PC-3 (cell line): ENCODE results near the gene DIS3L2. TPM values are rescaled to one million over a fixed set of nuclear protein-coding genes. Genes with fewer than 3 reads are reported as not detected.

ENCODE experiments used
- ATAC-seq: fragments of 200-7000 bp; cut with Tn5 transposase; 2 replicates; pipeline ENCODE4 v1.9.1; 2020; ENCODE audit warnings: mild to moderate bottlenecking, moderate library complexity
- BruUV-seq: library from RNA; stranded (reverse); fragments of 400-500 nt; replicated peaks from 2 replicates; lab custom pipeline; 2021; lab: Mats Ljungman, UMichigan
- CTCF ChIA-PET: fragments of 300-600 bp; sonication (Branson Sonifier 250); formaldehyde crosslinking; loops from one replicate; lab custom pipeline; 2022; ENCODE audit warnings: antibody characterized with exemption; lab: Charles Lee
- POLR2A ChIA-PET: fragments of 300-600 bp; sonication (Branson Sonifier 250); formaldehyde crosslinking; loops from one replicate; lab custom pipeline; 2022; ENCODE audit warnings: antibody characterized with exemption; ENCODE audit not compliant: unreplicated experiment; lab: Charles Lee
- DNase-seq: peaks from one replicate; pipeline ENCODE4 v3.0.0-alpha.2; 2015
- H2AFZ ChIP-seq: fragments of 300-600 bp; sonication (generic); 2 replicates; pipeline ENCODE4 v1.6.0; 2016; ENCODE audit warnings: antibody characterized with exemption, low read length
- H3F3A ChIP-seq: fragments of 300-600 bp; sonication (generic); one replicate; pipeline ENCODE4 v1.6.0; 2017; ENCODE audit warnings: antibody characterized with exemption, low read length, control low read depth, mild to moderate bottlenecking; ENCODE audit not compliant: unreplicated experiment
- H3K27ac ChIP-seq: fragments of 300-600 bp; sonication (generic); 2 replicates; pipeline ENCODE4 v1.5.1; 2016; ENCODE audit warnings: mild to moderate bottlenecking, low read length
- H3K27me3 ChIP-seq: fragments of 300-600 bp; sonication (generic); 2 replicates; pipeline ENCODE4 v1.6.1; 2016; ENCODE audit warnings: low read length, mixed read lengths
- H3K36me3 ChIP-seq: fragments of 300-600 bp; sonication (generic); 2 replicates; pipeline ENCODE4 v1.6.1; 2016; ENCODE audit warnings: low read depth, mixed run types, low read length, mixed read lengths
- H3K4me1 ChIP-seq: fragments of 300-600 bp; sonication (generic); 2 replicates; pipeline ENCODE4 v1.5.1; 2016; ENCODE audit warnings: low read length; ENCODE audit not compliant: insufficient read depth
- H3K4me2 ChIP-seq: fragments of 300-600 bp; sonication (generic); 2 replicates; pipeline ENCODE4 v1.6.0; 2016; ENCODE audit warnings: low read length
- H3K4me3 ChIP-seq: fragments of 300-600 bp; sonication (generic); 2 replicates; pipeline ENCODE4 v1.5.1; 2016; ENCODE audit warnings: mild to moderate bottlenecking, low read length, mixed read lengths
- H3K79me2 ChIP-seq: fragments of 300-600 bp; sonication (generic); 2 replicates; pipeline ENCODE4 v1.6.1; 2017; ENCODE audit warnings: low read length, mixed read lengths
- H3K9ac ChIP-seq: fragments of 300-600 bp; sonication (generic); 2 replicates; pipeline ENCODE4 v1.6.0; 2016; ENCODE audit warnings: mild to moderate bottlenecking, low read length
- H3K9me2 ChIP-seq: fragments of 300-600 bp; sonication (generic); replicated peaks from 2 replicates; pipeline ENCODE4 v1.6.1; 2016; ENCODE audit warnings: mixed run types, low read length, mixed read lengths
- H3K9me3 ChIP-seq: fragments of 300-600 bp; sonication (generic); 2 replicates; pipeline ENCODE4 v1.6.1; 2016; ENCODE audit warnings: low read length, mixed read lengths
- H4K20me1 ChIP-seq: fragments of 300-600 bp; sonication (generic); 2 replicates; pipeline ENCODE4 v1.6.1; 2016; ENCODE audit warnings: low read length, mixed read lengths
- CTCF ChIP-seq: fragments of 300-600 bp; sonication (generic); conservative IDR thresholded peaks from 2 replicates; pipeline ENCODE4 v1.5.1; 2017; ENCODE audit warnings: antibody characterized with exemption, low read depth, mild to moderate bottlenecking, low read length
- EZH2 ChIP-seq: fragments of 300-600 bp; sonication (generic); IDR thresholded peaks from one replicate; pipeline ENCODE4 v1.6.1; 2017; ENCODE audit warnings: antibody characterized with exemption, mild to moderate bottlenecking, low read length; ENCODE audit not compliant: unreplicated experiment
- EZH2phosphoT487 ChIP-seq: fragments of 300-600 bp; sonication (generic); IDR thresholded peaks from 2 replicates; pipeline ENCODE4 v1.6.1; 2018; ENCODE audit warnings: mild to moderate bottlenecking, antibody characterized with exemption, low read length, borderline replicate concordance
- intact Hi-C: fragments of 100-400 bp; cut with micrococcal nuclease; formaldehyde crosslinking; loops from 2 replicates; pipeline ENCODE4 v1.9.0; 2023
- total RNA-seq: library from RNA; depleted of rRNA; stranded (reverse); fragments of >200 nt; gene quantifications from 2 replicates; pipeline ENCODE4 v1.2.3, GENCODE V29; 2014

The DIS3L2 gene
- total RNA-seq, 1 experiment from 2014 or later = 22.8 TPM

DNA sequence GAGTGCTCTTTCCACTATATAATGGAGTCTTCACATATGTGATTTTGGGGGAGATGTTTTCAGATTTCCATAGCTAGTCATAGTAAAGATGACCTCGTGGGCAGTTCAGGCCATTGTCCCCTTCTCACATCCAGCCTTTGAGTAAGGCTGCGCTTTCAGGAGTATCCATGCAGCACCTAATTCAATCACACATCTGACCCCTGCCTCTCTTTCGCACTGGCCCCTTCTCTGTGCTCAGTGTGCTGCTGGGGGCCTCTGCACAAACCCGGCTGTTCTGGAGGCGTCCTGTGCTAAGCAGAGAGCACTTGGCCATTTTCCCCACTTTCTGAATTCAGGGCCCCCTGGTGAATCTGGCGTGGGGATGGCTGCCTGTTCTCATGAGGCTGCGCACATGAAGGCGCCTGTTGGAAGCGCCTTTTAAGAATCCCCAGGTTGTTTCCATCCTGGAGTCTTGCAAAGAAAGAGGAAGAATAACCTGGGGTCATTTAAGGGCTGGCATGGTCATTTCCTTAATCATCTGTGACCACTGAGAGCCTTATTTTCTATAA is 321.1 kb downstream of the DIS3L2 start:
- Histone ChIP-seq H3K4me3 (no peak overlapping the region), H3K36me3 (no peaks in the 10 kb centered on the region), H3K4me1 (no peaks in the 10 kb centered on the region), H3K9ac (no peak overlapping the region), H3K27me3 (no peaks in the 10 kb centered on the region), H3K9me3 (no peaks in the 10 kb centered on the region), H3K4me2 (no peak overlapping the region), H2AFZ (no peak overlapping the region), H3F3A (no peaks in the 10 kb centered on the region), H3K9me2 (no peaks in the 10 kb centered on the region), H3K27ac (no peak overlapping the region), H4K20me1 (no peaks in the 10 kb centered on the region), H3K79me2 (no peaks in the 10 kb centered on the region)
- no peak for ATAC-seq
- CTCF ChIA-PET = no interaction called here
- TF ChIP-seq EZH2phosphoT487 (no peak), EZH2 (no peak), CTCF (no peak)
- no peak for DNase-seq
- POLR2A ChIA-PET = no interaction called here
- no TSS peak for BruUV-seq
- intact Hi-C loops = no loop called here

- Histone ChIP-seq H3K36me3 (no peaks in the 10 kb centered on the region), H3K4me2 (no peak overlapping the region), H3K27ac (no peak overlapping the region), H3K4me1 (no peaks in the 10 kb centered on the region), H3K4me3 (no peak overlapping the region), H4K20me1 (no peaks in the 10 kb centered on the region), H3K9ac (no peak overlapping the region), H3K79me2 (no peaks in the 10 kb centered on the region), H3K9me3 (no peaks in the 10 kb centered on the region), H2AFZ (no peak overlapping the region), H3K9me2 (no peaks in the 10 kb centered on the region), H3K27me3 (no peaks in the 10 kb centered on the region), H3F3A (no peaks in the 10 kb centered on the region)
- BruUV-seq = no TSS peak
- CTCF ChIA-PET = no interaction called here
- POLR2A ChIA-PET = no interaction called here
- ATAC-seq = no peak
- no peak for TF ChIP-seq EZH2phosphoT487
- TF ChIP-seq EZH2 = no peak
- intact Hi-C loops = no loop called here
- DNase-seq = no peak
These were observed 324.7 kb downstream of the DIS3L2 start for GRCh38 chr2:232286001-232286868.

GRCh38 chr2:232287316-232287715 is 325.8 kb downstream of the DIS3L2 start:
- H4K20me1 ChIP-seq = no peaks in the 10 kb centered on the region
- intact Hi-C loops = no loop called here
- H3K9ac ChIP-seq = no peak overlapping the region
- H3K9me3 ChIP-seq = no peaks in the 10 kb centered on the region
- no TSS peak for BruUV-seq
- POLR2A ChIA-PET = no interaction called here
- DNase-seq (no peak), ATAC-seq (no peak)
- H3K9me2 ChIP-seq = no peaks in the 10 kb centered on the region
- H3K4me1 ChIP-seq = no peaks in the 10 kb centered on the region
- H2AFZ ChIP-seq = no peak overlapping the region
- H3K36me3 ChIP-seq = no peaks in the 10 kb centered on the region
- H3K4me2 ChIP-seq = no peak overlapping the region
- no peak overlapping the region for H3K27ac ChIP-seq
- CTCF ChIA-PET = no interaction called here
- TF ChIP-seq EZH2phosphoT487 = no peak
- TF ChIP-seq EZH2 = no peak
- TF ChIP-seq CTCF = no peak
- no peaks in the 10 kb centered on the region for H3K79me2 ChIP-seq
- no peak overlapping the region for H3K4me3 ChIP-seq
- H3F3A ChIP-seq = no peaks in the 10 kb centered on the region
- H3K27me3 ChIP-seq = no peaks in the 10 kb centered on the region
